Endothelial cell (in vitro differentiated cells): ENCODE results near the gene EBF3. TPM values are rescaled to one million over a fixed set of nuclear protein-coding genes. Genes with fewer than 3 reads are reported as not detected.

ENCODE experiments used
- DNase-seq: peaks from one replicate; pipeline ENCODE4 v3.0.0; 2021; ENCODE audit warnings: low spot score
- H3K27ac Mint-ChIP-seq: one replicate; pipeline ENCODE4 v1.8.0; 2021; ENCODE audit warnings: mixed read lengths, inconsistent platforms; ENCODE audit not compliant: unreplicated experiment
- H3K27me3 Mint-ChIP-seq: one replicate; pipeline ENCODE4 v1.8.0; 2021; ENCODE audit warnings: mild to moderate bottlenecking, moderate library complexity, mixed read lengths, inconsistent platforms; ENCODE audit not compliant: unreplicated experiment
- H3K36me3 Mint-ChIP-seq: one replicate; pipeline ENCODE4 v1.8.0; 2021; ENCODE audit warnings: mild to moderate bottlenecking, low read depth, mixed read lengths, inconsistent platforms; ENCODE audit not compliant: unreplicated experiment
- H3K4me1 Mint-ChIP-seq: one replicate; pipeline ENCODE4 v1.8.0; 2021; ENCODE audit warnings: mild to moderate bottlenecking, mixed read lengths, inconsistent platforms; ENCODE audit not compliant: unreplicated experiment
- H3K4me3 Mint-ChIP-seq: one replicate; pipeline ENCODE4 v1.8.0; 2021; ENCODE audit warnings: mild to moderate bottlenecking, mixed read lengths, inconsistent platforms; ENCODE audit not compliant: unreplicated experiment
- H3K9me3 Mint-ChIP-seq: one replicate; pipeline ENCODE4 v1.8.0; 2021; ENCODE audit warnings: mixed read lengths, inconsistent platforms; ENCODE audit not compliant: unreplicated experiment
- CTCF ChIP-seq: fragments of 200-600 bp; sonication (generic); IDR thresholded peaks from one replicate; pipeline ENCODE4 v1.5.0; 2021; ENCODE audit warnings: antibody characterized with exemption; ENCODE audit not compliant: unreplicated experiment
- total RNA-seq: library from RNA; stranded (reverse); fragmentation: NEBNext Ultra II Directional; extraction: Animal tissue kit (Norgen Biotek cat#: 25700); gene quantifications from one replicate; pipeline ENCODE4 v1.2.1, GENCODE V29; 2021; ENCODE audit not compliant: unreplicated experiment

EBF3 gene
- total RNA-seq, 1 donor from 2014 or later = 1.3 TPM

GRCh38 chr10:129853562-129853903, 110.5 kb downstream of the EBF3 start:
- no peaks in the 10 kb centered on the region for H3K9me3 Mint-ChIP-seq
- peaks cover 2% of the 10 kb centered on the region for H3K27me3 Mint-ChIP-seq
- DNase-seq = no peak
- no peak overlapping the region for H3K27ac Mint-ChIP-seq
- peaks cover 7% of the 10 kb centered on the region for H3K4me1 Mint-ChIP-seq
- H3K36me3 Mint-ChIP-seq = no peaks in the 10 kb centered on the region
- H3K4me3 Mint-ChIP-seq = no peak overlapping the region
- TF ChIP-seq CTCF = peak; percentile 67

- TF ChIP-seq CTCF = no peak
- H3K36me3 Mint-ChIP-seq = no peaks in the 10 kb centered on the region
- H3K9me3 Mint-ChIP-seq = no peaks in the 10 kb centered on the region
- H3K4me1 Mint-ChIP-seq = peaks cover 7% of the 10 kb centered on the region
- no peak overlapping the region for H3K4me3 Mint-ChIP-seq
- H3K27me3 Mint-ChIP-seq = peaks cover 2% of the 10 kb centered on the region
- peak overlapping the region; percentile 81 for H3K27ac Mint-ChIP-seq
- DNase-seq = no peak
These were observed 111.1 kb downstream of the EBF3 start for GRCh38 chr10:129852829-129853561.

GRCh38 chr10:129851941-129852640, 112.0 kb downstream of the EBF3 start:
- Mint-ChIP-seq H3K4me1 (peaks cover 7% of the 10 kb centered on the region), H3K4me3 (no peak overlapping the region), H3K27ac (no peak overlapping the region), H3K36me3 (no peaks in the 10 kb centered on the region), H3K27me3 (peaks cover 2% of the 10 kb centered on the region), H3K9me3 (no peaks in the 10 kb centered on the region)
- no peak for DNase-seq
- no peak for TF ChIP-seq CTCF

DNA sequence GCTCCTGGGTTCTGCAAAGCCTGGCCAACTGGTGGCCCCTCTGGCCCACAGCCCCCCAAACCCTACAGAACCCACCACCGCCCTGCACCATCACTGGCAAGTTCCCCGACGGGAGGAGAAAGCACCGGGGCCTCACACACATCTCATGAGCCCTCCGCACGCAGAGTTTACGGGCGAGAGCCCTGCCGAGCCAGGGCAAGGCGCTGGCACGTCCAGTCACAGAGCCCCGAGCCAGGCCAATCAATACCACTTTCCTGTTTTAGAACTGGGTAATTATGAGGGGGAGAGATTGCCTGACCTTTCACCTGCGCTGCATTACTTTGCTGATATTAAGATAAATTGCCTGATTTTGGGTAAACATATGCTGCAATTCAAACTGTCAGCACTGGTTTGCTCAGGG, 113.3 kb downstream of the EBF3 start:
- Mint-ChIP-seq H3K4me1 (peaks cover 7% of the 10 kb centered on the region), H3K9me3 (no peaks in the 10 kb centered on the region), H3K4me3 (no peak overlapping the region), H3K27ac (no peak overlapping the region), H3K36me3 (no peaks in the 10 kb centered on the region), H3K27me3 (no peaks in the 10 kb centered on the region)
- DNase-seq = no peak
- no peak for TF ChIP-seq CTCF

GRCh38 chr10:129850316-129850715, 113.8 kb downstream of the EBF3 start:
- Mint-ChIP-seq H3K27me3 (no peaks in the 10 kb centered on the region), H3K4me3 (no peak overlapping the region), H3K27ac (no peak overlapping the region), H3K4me1 (peaks cover 7% of the 10 kb centered on the region), H3K9me3 (no peaks in the 10 kb centered on the region), H3K36me3 (no peaks in the 10 kb centered on the region)
- TF ChIP-seq CTCF = no peak
- no peak for DNase-seq
